OCI-LY1 (cell line): Measurements from ENCODE around the gene SLC31A1.

Experiments
- H2AFZ ChIP-seq: fragments of 200-600 bp; sonication (generic), shearing (Covaris generic); 2 replicates; pipeline ENCODE4 v1.6.0; 2014; ENCODE audit warnings: antibody characterized with exemption, mild to moderate bottlenecking, low read length
- H3F3A ChIP-seq: fragments of 200-600 bp; sonication (generic), shearing (Covaris generic); 2 replicates; pipeline ENCODE4 v1.6.0; 2014; ENCODE audit warnings: mild to moderate bottlenecking, antibody characterized with exemption, low read length, moderate library complexity; ENCODE audit not compliant: insufficient read depth
- H3K27ac ChIP-seq: fragments of 200-600 bp; sonication (generic); 2 replicates; pipeline ENCODE4 v1.5.1; 2014; ENCODE audit warnings: low read length, mixed run types, mild to moderate bottlenecking, low read depth; ENCODE audit not compliant: poor library complexity, severe bottlenecking
- H3K27me3 ChIP-seq: fragments of 200-600 bp; sonication (generic); 2 replicates; pipeline ENCODE4 v1.6.0; 2014; ENCODE audit warnings: antibody characterized with exemption, mild to moderate bottlenecking, low read length, moderate library complexity; ENCODE audit not compliant: insufficient read depth
- H3K36me3 ChIP-seq: fragments of 200-600 bp; sonication (generic); 2 replicates; pipeline ENCODE4 v1.6.1; 2014; ENCODE audit warnings: mild to moderate bottlenecking, antibody characterized with exemption, low read length, moderate library complexity, mixed read lengths; ENCODE audit not compliant: insufficient read depth
- H3K4me1 ChIP-seq: fragments of 200-600 bp; sonication (generic); 2 replicates; pipeline ENCODE4 v1.5.1; 2014; ENCODE audit warnings: mild to moderate bottlenecking, low read length, moderate library complexity; ENCODE audit not compliant: insufficient read depth, severe bottlenecking
- H3K4me2 ChIP-seq: fragments of 200-600 bp; sonication (generic), shearing (Covaris generic); 2 replicates; pipeline ENCODE4 v1.6.1; 2014; ENCODE audit warnings: low read length
- H3K4me3 ChIP-seq: fragments of 200-600 bp; sonication (generic); 2 replicates; pipeline ENCODE4 v1.5.1; 2014; ENCODE audit warnings: low read length, low read depth, mild to moderate bottlenecking, mixed read lengths; ENCODE audit not compliant: poor library complexity, severe bottlenecking
- H3K79me2 ChIP-seq: fragments of 200-600 bp; shearing (Covaris generic); 2 replicates; pipeline ENCODE4 v1.6.1; 2016; ENCODE audit warnings: mixed run types, low read length, mixed read lengths; ENCODE audit not compliant: insufficient read depth
- H3K9ac ChIP-seq: fragments of 200-600 bp; sonication (generic), shearing (Covaris generic); 2 replicates; pipeline ENCODE4 v1.6.1; 2014; ENCODE audit warnings: mild to moderate bottlenecking, low read length, mixed read lengths
- H3K9me2 ChIP-seq: fragments of 200-600 bp; sonication (generic), shearing (Covaris generic); 2 replicates; pipeline ENCODE4 v1.6.1; 2014; ENCODE audit warnings: low read depth, mild to moderate bottlenecking, low read length, mixed read lengths
- H3K9me3 ChIP-seq: fragments of 200-600 bp; shearing (Covaris generic); 2 replicates; pipeline ENCODE4 v1.6.1; 2014; ENCODE audit warnings: low read length, mixed read lengths
- H4K20me1 ChIP-seq: fragments of 200-600 bp; sonication (generic), shearing (Covaris generic); 2 replicates; pipeline ENCODE4 v1.6.0; 2016; ENCODE audit warnings: mild to moderate bottlenecking, low read length; ENCODE audit not compliant: insufficient read depth
- EZH2 ChIP-seq: fragments of 200-600 bp; sonication (generic), shearing (Covaris generic); IDR thresholded peaks from 2 replicates; pipeline ENCODE4 v1.8.0; 2017; ENCODE audit warnings: borderline replicate concordance, mixed run types, mild to moderate bottlenecking, antibody characterized with exemption, low read length, moderate library complexity, mixed read lengths
- TF ChIP-seq, protein P1 (sequence below): fragments of 200-600 bp; sonication (generic), shearing (Covaris generic); IDR thresholded peaks from 2 replicates; pipeline ENCODE4 v1.5.1; 2017; ENCODE audit warnings: mild to moderate bottlenecking, antibody characterized with exemption, low read length, moderate library complexity, mixed read lengths

SLC31A1 gene

DNA sequence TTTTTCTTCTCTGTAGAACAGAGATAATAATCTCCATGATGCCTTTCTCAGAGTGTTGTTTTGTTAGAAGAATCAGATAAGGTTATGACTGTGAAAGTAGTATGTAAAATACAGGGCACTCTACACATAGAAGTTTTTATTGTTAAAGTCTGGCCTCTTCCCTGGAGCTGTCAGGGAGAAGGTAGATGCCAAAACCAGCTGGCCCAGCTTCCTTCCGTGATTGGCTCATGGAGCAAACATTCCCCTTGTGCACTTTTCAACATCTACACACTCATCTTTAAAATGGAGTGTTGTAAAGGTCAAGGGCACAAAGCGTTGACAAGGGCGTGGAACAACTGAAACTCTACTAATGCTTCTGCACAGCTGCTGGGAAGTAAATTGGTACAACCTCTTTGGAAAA is 89.2 kb downstream of the SLC31A1 start:
- TF ChIP-seq, protein P1, sequence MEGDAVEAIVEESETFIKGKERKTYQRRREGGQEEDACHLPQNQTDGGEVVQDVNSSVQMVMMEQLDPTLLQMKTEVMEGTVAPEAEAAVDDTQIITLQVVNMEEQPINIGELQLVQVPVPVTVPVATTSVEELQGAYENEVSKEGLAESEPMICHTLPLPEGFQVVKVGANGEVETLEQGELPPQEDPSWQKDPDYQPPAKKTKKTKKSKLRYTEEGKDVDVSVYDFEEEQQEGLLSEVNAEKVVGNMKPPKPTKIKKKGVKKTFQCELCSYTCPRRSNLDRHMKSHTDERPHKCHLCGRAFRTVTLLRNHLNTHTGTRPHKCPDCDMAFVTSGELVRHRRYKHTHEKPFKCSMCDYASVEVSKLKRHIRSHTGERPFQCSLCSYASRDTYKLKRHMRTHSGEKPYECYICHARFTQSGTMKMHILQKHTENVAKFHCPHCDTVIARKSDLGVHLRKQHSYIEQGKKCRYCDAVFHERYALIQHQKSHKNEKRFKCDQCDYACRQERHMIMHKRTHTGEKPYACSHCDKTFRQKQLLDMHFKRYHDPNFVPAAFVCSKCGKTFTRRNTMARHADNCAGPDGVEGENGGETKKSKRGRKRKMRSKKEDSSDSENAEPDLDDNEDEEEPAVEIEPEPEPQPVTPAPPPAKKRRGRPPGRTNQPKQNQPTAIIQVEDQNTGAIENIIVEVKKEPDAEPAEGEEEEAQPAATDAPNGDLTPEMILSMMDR: no peak
- TF ChIP-seq EZH2: no peak
- H3K27me3 ChIP-seq: no peaks in the 10 kb centered on the region
- no peaks in the 10 kb centered on the region for H4K20me1 ChIP-seq
- H3K9me3 ChIP-seq: no peaks in the 10 kb centered on the region
- H3K9ac ChIP-seq: no peak overlapping the region
- H3K4me2 ChIP-seq: no peak overlapping the region
- H3K4me1 ChIP-seq: no peaks in the 10 kb centered on the region
- no peak overlapping the region for H3K27ac ChIP-seq
- no peak overlapping the region for H2AFZ ChIP-seq
- H3K36me3 ChIP-seq: no peaks in the 10 kb centered on the region
- H3K4me3 ChIP-seq: no peak overlapping the region
- H3F3A ChIP-seq: no peaks in the 10 kb centered on the region; the same call in 1 of the 2 replicates
- no peaks in the 10 kb centered on the region for H3K79me2 ChIP-seq
- no peaks in the 10 kb centered on the region for H3K9me2 ChIP-seq

DNA sequence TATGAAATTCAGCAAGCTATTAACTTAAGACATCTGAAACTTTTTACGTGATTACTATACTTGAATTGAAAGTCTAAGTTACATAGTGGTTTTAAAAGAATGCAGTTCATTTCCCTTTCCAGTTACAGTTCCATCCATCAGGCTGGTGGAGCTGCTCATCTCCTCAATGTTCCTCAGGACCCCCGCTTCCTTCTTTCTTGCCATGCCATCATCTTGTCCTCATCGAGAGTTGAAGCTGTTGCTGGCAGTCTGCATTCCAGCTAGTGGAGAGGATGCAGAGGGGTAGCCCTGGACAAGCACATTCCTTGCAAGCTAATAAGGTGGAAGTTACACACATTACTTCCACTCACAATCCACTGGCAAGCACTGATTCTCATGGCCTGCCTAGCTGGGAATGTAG is 90.6 kb downstream of the SLC31A1 start:
- no peaks in the 10 kb centered on the region for H3K4me1 ChIP-seq
- TF ChIP-seq, protein P1: no peak

DNA sequence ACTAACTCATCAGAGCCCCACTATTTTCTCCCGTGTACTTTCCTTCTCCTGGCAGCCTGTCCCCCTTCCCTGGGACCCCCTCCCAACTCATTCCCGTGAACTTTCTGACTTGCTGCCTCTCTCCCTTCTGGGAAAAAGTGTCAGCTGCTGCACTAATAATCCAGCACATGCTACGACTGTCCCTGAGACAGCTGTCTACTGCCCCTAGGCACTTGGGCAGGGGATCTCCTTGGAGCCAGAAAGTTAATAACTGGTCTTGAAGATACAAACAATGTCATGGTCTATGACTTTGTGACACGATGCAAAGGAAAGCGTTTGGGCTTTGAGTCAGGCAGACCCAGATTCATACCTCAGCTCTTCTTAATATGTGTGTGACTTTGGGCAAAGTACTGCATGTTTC is 91.9 kb downstream of the SLC31A1 start:
- Histone ChIP-seq H4K20me1 (no peaks in the 10 kb centered on the region), H3K27me3 (no peaks in the 10 kb centered on the region), H3K27ac (no peak overlapping the region), H3K9me3 (no peaks in the 10 kb centered on the region), H2AFZ (no peak overlapping the region), H3K9ac (no peak overlapping the region), H3K4me1 (no peaks in the 10 kb centered on the region), H3K4me2 (no peak overlapping the region), H3K36me3 (no peaks in the 10 kb centered on the region), H3K4me3 (no peak overlapping the region), H3K79me2 (no peaks in the 10 kb centered on the region), H3K9me2 (no peaks in the 10 kb centered on the region), H3F3A (no peaks in the 10 kb centered on the region; the same call in 1 of the 2 replicates)
- TF ChIP-seq, protein P1: no peak
- TF ChIP-seq EZH2: no peak

More for the DNA sequence above, 90.6 kb downstream of the SLC31A1 start:
- Histone ChIP-seq H3K36me3 (no peaks in the 10 kb centered on the region), H3K9me3 (no peaks in the 10 kb centered on the region), H3K9ac (no peak overlapping the region), H4K20me1 (no peaks in the 10 kb centered on the region), H3K79me2 (no peaks in the 10 kb centered on the region), H3K27ac (no peak overlapping the region), H3K27me3 (no peaks in the 10 kb centered on the region), H3K4me2 (no peak overlapping the region), H3K9me2 (no peaks in the 10 kb centered on the region), H3K4me3 (no peak overlapping the region), H2AFZ (no peak overlapping the region), H3F3A (no peaks in the 10 kb centered on the region; the same call in 1 of the 2 replicates)
